A172 (cell line): ENCODE data around the gene ZNF283. TPM values are rescaled to one million over a fixed set of nuclear protein-coding genes. Genes with fewer than 3 reads are reported as not detected.
"Not testable (repeated sequence)": the region's sequence is repeated elsewhere in the genome, so short reads cannot be mapped to it uniquely, and the experiment has no call there.

Experiments
- DNase-seq: peaks from one replicate; pipeline ENCODE4 v3.0.0-alpha.2; 2015; ENCODE audit warnings: low spot score
- total RNA-seq: library from RNA; depleted of rRNA; stranded (reverse); fragments of >200 nt; shearing (Covaris generic); gene quantifications from 2 replicates; pipeline ENCODE4 v1.2.3, GENCODE V29; 2014

Gene ZNF283
- total RNA-seq, 1 experiment from 2014 or later = 4.7 TPM

- DNase-seq = peak; percentile 57
Observed at GRCh38 chr19:43799502-43800142, 27.5 kb upstream of the ZNF283 start.

GRCh38 chr19:43802216-43802951 is 24.7 kb upstream of the ZNF283 start, which contains the start of gene LYPD5:
LYPD5 (minus strand) TSS chr19:43802447; CDS start chr19:43802380, 67 bp downstream.
- no peak for DNase-seq

- no peak for DNase-seq
Observed at GRCh38 chr19:43804432-43804831, 22.7 kb upstream of the ZNF283 start.

- not testable (repeated sequence) for DNase-seq
Observed at GRCh38 chr19:43806401-43806800, 20.7 kb upstream of the ZNF283 start.

DNA sequence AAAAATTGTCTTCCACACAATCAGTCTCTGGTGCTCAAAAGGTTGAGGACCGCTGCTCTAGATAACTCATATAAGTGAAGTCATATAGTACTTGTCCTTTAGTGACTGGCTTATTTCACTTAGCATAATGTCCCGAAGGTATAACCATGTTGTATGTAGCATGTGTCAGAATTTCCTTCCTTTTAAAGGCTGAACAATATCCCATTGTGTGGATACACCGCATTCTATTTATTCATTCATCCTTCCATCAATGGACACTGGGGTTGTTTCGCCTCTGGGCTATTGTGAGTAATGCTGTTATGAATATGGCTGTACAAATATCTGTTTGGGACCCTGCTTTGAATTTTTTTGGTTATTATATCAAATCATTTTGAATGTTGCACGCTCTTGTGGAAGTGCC is 20.3 kb upstream of the ZNF283 start:
- no peak for DNase-seq

DNA sequence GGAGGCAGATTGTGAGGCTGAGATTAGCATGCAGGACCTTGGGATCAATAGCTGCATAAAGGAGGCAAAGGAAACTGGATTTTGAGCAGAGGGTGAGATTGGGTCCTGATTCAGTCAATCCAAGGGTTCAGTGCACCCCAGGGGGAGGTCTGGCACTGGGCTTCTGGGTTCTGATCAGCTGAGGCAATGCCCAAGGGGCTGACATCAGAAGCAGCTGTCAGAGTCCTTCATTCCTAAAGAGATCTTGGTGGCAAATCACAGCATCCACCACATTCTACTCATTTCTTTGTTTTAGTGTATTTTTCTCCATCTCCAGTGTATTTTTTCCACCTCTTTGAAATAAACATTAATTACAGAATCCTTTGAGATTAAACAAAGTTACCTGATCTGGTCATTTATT is 19.5 kb upstream of the ZNF283 start:
- DNase-seq = no peak

- DNase-seq = peak; percentile 54
Observed at GRCh38 chr19:43809762-43810696, 17.1 kb upstream of the ZNF283 start.

- no peak for DNase-seq
Observed at GRCh38 chr19:43811837-43812236, 15.3 kb upstream of the ZNF283 start.

DNA sequence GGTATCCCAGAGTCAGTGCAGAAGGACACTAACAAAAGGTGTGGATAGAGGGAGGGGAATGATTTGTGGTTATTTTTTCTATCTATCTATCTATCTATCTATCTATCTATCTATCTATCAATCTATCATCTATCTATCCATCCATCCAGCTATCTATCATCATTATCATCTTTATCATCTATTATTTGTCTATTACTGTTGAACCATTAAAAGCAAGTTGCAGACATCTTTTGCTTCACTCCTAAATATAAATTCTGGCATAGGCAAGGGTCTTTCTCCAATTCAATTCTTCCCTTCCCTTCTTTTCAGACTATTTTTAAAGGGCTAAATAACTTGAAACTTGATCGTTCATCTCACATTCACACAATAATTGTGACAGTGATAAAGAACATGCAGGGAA is 14.9 kb upstream of the ZNF283 start:
- DNase-seq = no peak

- no peak for DNase-seq
Observed at GRCh38 chr19:43812688-43813087, 14.4 kb upstream of the ZNF283 start.

DNA sequence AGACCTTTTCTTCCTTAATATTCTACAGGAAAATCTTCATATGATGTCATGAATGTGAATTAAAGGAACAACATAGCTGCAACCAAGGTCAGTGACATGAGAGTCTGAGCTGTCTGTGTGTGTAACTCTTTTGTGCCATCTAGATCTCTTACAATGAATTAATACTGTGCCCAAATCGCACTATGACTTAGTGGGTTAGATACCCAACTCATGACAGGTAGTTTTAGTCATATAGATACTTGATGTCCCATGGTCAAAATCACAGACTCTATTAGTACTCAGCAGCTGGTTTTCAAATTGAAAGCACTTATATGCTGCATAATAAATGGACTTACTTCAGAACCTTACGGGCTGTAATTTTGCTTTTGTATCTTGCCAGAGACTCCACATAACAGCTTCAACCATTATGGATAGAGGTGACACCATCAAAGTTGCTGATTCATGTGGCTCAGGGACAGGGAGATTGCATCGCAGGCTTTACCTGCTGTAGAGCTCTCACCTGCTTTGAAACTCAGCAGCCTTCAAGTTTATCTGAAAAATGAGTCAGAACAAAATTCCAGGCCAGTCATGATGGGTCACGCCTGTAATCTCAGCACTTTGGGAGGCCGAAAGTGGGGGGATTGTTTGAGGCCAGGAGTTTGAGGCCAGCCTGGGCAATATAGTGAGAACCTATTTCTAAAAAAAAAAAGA is 12.3 kb upstream of the ZNF283 start:
- DNase-seq = no peak

GRCh38 chr19:43817454-43817853 is 9.7 kb upstream of the ZNF283 start:
- not testable (repeated sequence) for DNase-seq

GRCh38 chr19:43818500-43818899 is 8.6 kb upstream of the ZNF283 start:
- no peak for DNase-seq

GRCh38 chr19:43820098-43820883 is 6.8 kb upstream of the ZNF283 start:
- no peak for DNase-seq

DNA sequence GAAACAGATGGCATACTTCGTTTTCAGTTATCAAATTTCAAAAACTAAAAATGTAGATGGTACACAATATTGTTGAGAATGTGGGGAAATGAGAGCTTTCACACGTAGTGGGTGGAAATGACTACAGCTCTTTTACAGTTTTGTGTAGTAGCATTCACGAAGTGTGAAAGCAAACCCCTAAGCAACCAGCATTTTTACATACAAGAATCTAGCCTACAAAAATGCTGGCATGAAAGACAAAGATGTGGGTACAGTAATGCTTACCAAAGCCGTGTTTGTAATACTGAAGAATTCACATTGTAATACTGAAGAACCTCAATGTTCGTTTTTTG is 6.3 kb upstream of the ZNF283 start:
- DNase-seq = no peak

DNA sequence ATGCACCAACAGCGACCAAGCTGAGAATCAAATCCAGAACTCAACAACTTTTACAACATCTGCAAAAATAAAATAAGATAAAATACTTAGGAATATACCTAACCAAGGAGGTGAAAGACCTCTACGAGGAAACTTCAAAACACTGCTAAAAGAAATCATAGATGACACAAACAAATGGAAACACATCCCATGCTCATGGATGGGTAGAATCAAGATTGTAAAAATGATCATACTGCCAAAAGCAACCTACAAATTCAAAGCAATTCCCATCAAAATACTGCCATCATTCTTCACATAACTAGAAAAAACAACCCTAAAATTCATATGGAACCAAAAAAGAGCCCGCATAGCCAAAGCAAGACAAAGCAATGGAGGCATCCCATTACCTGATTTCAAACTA is 3.3 kb upstream of the ZNF283 start:
- not testable (repeated sequence) for DNase-seq

DNA sequence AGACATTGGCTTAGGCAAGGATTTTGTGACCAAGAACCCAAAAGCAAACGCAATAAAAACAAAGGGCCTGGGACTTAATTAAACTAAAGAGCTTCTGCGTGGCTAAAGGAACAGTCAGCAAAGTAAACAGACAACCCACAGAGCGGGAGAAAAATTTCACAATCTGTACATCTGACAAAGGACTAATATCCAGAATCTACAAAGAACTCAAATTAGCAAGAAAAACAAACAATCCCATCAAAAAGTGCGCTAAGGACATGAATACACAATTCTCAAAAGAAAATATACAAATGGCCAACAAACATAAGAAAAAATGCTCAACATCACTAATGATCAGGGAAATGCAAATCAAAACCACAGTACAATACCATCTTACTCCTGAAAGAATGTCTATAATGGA is 2.5 kb upstream of the ZNF283 start:
- not testable (repeated sequence) for DNase-seq

DNA sequence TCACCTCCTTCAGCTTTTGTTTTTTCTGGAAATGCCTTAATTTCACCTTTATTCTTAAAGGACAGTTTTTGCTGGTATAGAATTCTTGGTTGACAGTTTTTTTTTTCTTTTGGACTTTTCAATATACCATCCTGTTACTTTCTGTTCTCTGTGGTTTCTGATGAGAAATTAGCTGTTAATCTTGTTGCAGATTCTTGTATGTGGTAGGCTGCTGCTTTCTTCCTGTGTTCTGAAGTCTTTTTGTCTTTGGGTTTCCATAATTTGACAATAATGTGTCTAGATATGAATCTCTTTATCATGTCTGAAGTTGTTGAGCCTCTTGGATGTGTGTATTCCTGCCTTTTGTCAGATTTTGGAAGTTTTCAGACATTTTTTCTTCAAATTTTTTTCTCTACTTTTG is 12.0 kb downstream of the ZNF283 start:
- no peak for DNase-seq

GRCh38 chr19:43842007-43842406 is 14.9 kb downstream of the ZNF283 start:
- DNase-seq = no peak

DNA sequence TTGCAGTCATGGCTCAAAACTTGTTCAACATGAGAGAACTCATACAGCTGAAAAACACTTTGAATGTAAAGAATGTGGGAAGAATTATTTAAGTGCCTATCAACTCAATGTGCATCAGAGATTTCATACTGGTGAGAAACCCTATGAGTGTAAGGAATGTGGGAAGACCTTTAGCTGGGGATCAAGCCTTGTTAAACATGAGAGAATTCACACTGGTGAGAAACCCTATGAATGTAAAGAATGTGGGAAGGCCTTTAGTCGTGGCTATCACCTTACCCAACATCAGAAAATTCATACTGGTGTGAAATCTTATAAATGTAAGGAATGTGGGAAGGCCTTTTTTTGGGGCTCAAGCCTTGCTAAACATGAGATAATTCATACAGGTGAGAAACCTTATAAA is 20.1 kb downstream of the ZNF283 start:
- DNase-seq = no peak

- DNase-seq = no peak
Observed at GRCh38 chr19:43847884-43848283, 20.8 kb downstream of the ZNF283 start.
